ENCODE results near the gene FBN2. TPM values are rescaled to one million over a fixed set of nuclear protein-coding genes. Genes with fewer than 3 reads are reported as not detected.

FBN2 gene
- total and polyA plus RNA-seq, 2 experiments from 2014 or later = 15.2 to 63.2 TPM

DNA sequence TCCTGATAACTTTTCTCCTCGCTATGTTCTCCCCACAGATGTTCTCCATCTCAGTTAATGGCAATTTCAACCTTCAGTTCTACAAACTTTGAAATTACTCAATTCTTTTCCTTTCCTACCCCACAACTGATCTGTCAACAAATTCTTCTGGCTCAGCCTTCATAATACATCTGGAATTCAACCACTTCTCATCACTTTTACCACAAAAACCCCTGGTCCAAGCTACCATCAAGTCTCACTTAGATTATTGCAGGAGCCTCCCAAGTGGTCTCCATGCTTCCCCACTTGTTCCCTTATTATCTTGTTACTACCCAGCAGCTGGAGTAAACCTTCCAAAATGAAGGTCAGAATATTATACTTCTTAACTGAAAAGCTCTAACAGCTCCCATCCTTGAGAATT, 110.1 kb downstream of the FBN2 start:
- Histone ChIP-seq H3K9ac (no peak overlapping the region), H3K79me2 (ENCODE audit: insufficient read depth) (no peaks in the 10 kb centered on the region), H3K4me2 (ENCODE audit: unreplicated experiment) (no peak overlapping the region), H4K20me1 (ENCODE audit: insufficient read depth) (no peaks in the 10 kb centered on the region), H3K27me3 (replicated peaks; ENCODE audit: insufficient read depth) (no peaks in the 10 kb centered on the region), H3K27ac (no peak overlapping the region), H2AFZ (no peak overlapping the region), H3K4me1 (ENCODE audit: insufficient read depth) (no peaks in the 10 kb centered on the region), H3K4me3 (no peak overlapping the region), H3K9me2 (ENCODE audit: insufficient read depth) (no peaks in the 10 kb centered on the region), H3F3A (ENCODE audit: insufficient read depth) (no peaks in the 10 kb centered on the region), H3K36me3 (ENCODE audit: low read depth) (no peaks in the 10 kb centered on the region), H3K9me3 (ENCODE audit: low read depth) (no peaks in the 10 kb centered on the region)
- DNase-seq = no peak
- WGBS, 2 experiments (ENCODE audit: low coverage in 1 of 2, low lambda C conversion rate in 2 of 2, missing lambda C conversion rate in 2 of 2) = 27 to 30% methylated on average over 1 of the region's 1 CpG
- no peak for TF ChIP-seq EZH2 (IDR thresholded peaks at IDR 0.05; ENCODE audit: insufficient read depth, poor library complexity, severe bottlenecking)
- no peak for TF ChIP-seq EZH2phosphoT487 (IDR thresholded peaks at IDR 0.05; ENCODE audit: insufficient read depth, low read depth)
- in situ Hi-C loops (cut with MboI) = no loop called here

DNA sequence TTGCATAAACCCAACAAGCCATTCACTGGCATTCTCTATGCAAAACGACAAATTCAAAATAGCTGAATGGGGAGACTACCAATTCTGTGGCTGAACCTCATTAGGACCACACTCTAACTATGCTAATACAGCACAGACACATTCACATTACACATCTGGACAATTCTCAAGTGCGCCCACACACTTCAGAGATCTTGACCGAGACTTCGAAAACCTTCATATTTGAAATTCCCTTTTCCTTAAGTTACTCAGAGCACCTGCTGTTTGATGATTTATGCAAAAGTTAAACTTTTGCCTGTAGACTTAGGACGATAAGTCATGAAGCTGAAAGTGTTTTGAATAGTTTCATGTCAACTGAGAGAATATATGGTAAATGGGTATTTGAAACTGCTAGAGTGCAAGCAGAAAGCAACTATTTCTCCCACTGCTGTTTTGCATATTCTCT, 111.9 kb downstream of the FBN2 start:
- TF ChIP-seq EZH2 (IDR thresholded peaks at IDR 0.05; ENCODE audit: insufficient read depth, poor library complexity, severe bottlenecking) (no peak), EZH2phosphoT487 (IDR thresholded peaks at IDR 0.05; ENCODE audit: insufficient read depth, low read depth) (no peak)
- H3K27ac ChIP-seq = no peak overlapping the region
- WGBS, 2 experiments (ENCODE audit: low coverage in 1 of 2, low lambda C conversion rate in 2 of 2, missing lambda C conversion rate in 2 of 2) = 50 to 57% methylated on average over 5 of the region's 5 CpGs
- no peak for DNase-seq
- H3K36me3 ChIP-seq (ENCODE audit: low read depth) = no peaks in the 10 kb centered on the region
- no peaks in the 10 kb centered on the region for H3K9me2 ChIP-seq (ENCODE audit: insufficient read depth)
- no peaks in the 10 kb centered on the region for H4K20me1 ChIP-seq (ENCODE audit: insufficient read depth)
- H3K9ac ChIP-seq = no peak overlapping the region
- H3K79me2 ChIP-seq (ENCODE audit: insufficient read depth) = no peaks in the 10 kb centered on the region
- H3K4me1 ChIP-seq (ENCODE audit: insufficient read depth) = no peaks in the 10 kb centered on the region
- H3K27me3 ChIP-seq (replicated peaks; ENCODE audit: insufficient read depth) = no peaks in the 10 kb centered on the region
- in situ Hi-C loops (cut with MboI) = no loop called here
- H2AFZ ChIP-seq = no peak overlapping the region
- H3K4me2 ChIP-seq (ENCODE audit: unreplicated experiment) = no peak overlapping the region
- H3K9me3 ChIP-seq (ENCODE audit: low read depth) = no peaks in the 10 kb centered on the region
- H3K4me3 ChIP-seq = no peak overlapping the region
- no peaks in the 10 kb centered on the region for H3F3A ChIP-seq (ENCODE audit: insufficient read depth)

- Histone ChIP-seq H3K4me3 (no peak overlapping the region), H3K79me2 (ENCODE audit: insufficient read depth) (no peaks in the 10 kb centered on the region), H3K36me3 (ENCODE audit: low read depth) (no peaks in the 10 kb centered on the region), H3F3A (ENCODE audit: insufficient read depth) (no peaks in the 10 kb centered on the region), H3K4me2 (ENCODE audit: unreplicated experiment) (no peak overlapping the region), H3K27ac (no peak overlapping the region), H3K9me2 (ENCODE audit: insufficient read depth) (no peaks in the 10 kb centered on the region), H2AFZ (no peak overlapping the region), H3K9ac (no peak overlapping the region), H3K9me3 (ENCODE audit: low read depth) (no peaks in the 10 kb centered on the region), H3K27me3 (replicated peaks; ENCODE audit: insufficient read depth) (no peaks in the 10 kb centered on the region), H4K20me1 (ENCODE audit: insufficient read depth) (no peaks in the 10 kb centered on the region), H3K4me1 (ENCODE audit: insufficient read depth) (no peaks in the 10 kb centered on the region)
- DNase-seq = no peak
- in situ Hi-C loops (cut with MboI) = no loop called here
- no peak for TF ChIP-seq EZH2phosphoT487 (IDR thresholded peaks at IDR 0.05; ENCODE audit: insufficient read depth, low read depth)
- no peak for TF ChIP-seq EZH2 (IDR thresholded peaks at IDR 0.05; ENCODE audit: insufficient read depth, poor library complexity, severe bottlenecking)
Observed at GRCh38 chr5:128424646-128425045, 113.4 kb downstream of the FBN2 start.

GRCh38 chr5:128422612-128423011, 115.4 kb downstream of the FBN2 start:
- H3K9ac ChIP-seq = no peak overlapping the region
- H3F3A ChIP-seq (ENCODE audit: insufficient read depth) = no peaks in the 10 kb centered on the region
- H3K27me3 ChIP-seq (replicated peaks; ENCODE audit: insufficient read depth) = no peaks in the 10 kb centered on the region
- no peaks in the 10 kb centered on the region for H3K36me3 ChIP-seq (ENCODE audit: low read depth)
- H3K4me3 ChIP-seq = no peak overlapping the region
- H3K9me2 ChIP-seq (ENCODE audit: insufficient read depth) = no peaks in the 10 kb centered on the region
- H3K9me3 ChIP-seq (ENCODE audit: low read depth) = no peaks in the 10 kb centered on the region
- peaks cover 5% of the 10 kb centered on the region; the same call in 1 of the 2 replicates for H4K20me1 ChIP-seq (ENCODE audit: insufficient read depth)
- no peak for TF ChIP-seq EZH2 (IDR thresholded peaks at IDR 0.05; ENCODE audit: insufficient read depth, poor library complexity, severe bottlenecking)
- no peak for TF ChIP-seq EZH2phosphoT487 (IDR thresholded peaks at IDR 0.05; ENCODE audit: insufficient read depth, low read depth)
- H3K79me2 ChIP-seq (ENCODE audit: insufficient read depth) = no peaks in the 10 kb centered on the region
- DNase-seq = no peak
- in situ Hi-C loops (cut with MboI) = no loop called here
- no peak overlapping the region for H3K27ac ChIP-seq
- H2AFZ ChIP-seq = no peak overlapping the region
- no peaks in the 10 kb centered on the region for H3K4me1 ChIP-seq (ENCODE audit: insufficient read depth)
- H3K4me2 ChIP-seq (ENCODE audit: unreplicated experiment) = no peak overlapping the region

- Histone ChIP-seq H4K20me1 (ENCODE audit: insufficient read depth) (peaks cover 5% of the 10 kb centered on the region; the same call in 1 of the 2 replicates), H3K36me3 (ENCODE audit: low read depth) (no peaks in the 10 kb centered on the region), H3K4me3 (no peak overlapping the region), H3K79me2 (ENCODE audit: insufficient read depth) (no peaks in the 10 kb centered on the region), H3K9me3 (ENCODE audit: low read depth) (no peaks in the 10 kb centered on the region), H3K4me1 (ENCODE audit: insufficient read depth) (peaks cover 7% of the 10 kb centered on the region), H3K9me2 (ENCODE audit: insufficient read depth) (no peaks in the 10 kb centered on the region), H2AFZ (no peak overlapping the region), H3K27me3 (replicated peaks; ENCODE audit: insufficient read depth) (no peaks in the 10 kb centered on the region), H3K4me2 (ENCODE audit: unreplicated experiment) (no peak overlapping the region), H3K27ac (no peak overlapping the region), H3F3A (ENCODE audit: insufficient read depth) (no peaks in the 10 kb centered on the region), H3K9ac (no peak overlapping the region)
- no peak for DNase-seq
- in situ Hi-C loops (cut with MboI) = no loop called here
- TF ChIP-seq EZH2 (IDR thresholded peaks at IDR 0.05; ENCODE audit: insufficient read depth, poor library complexity, severe bottlenecking) (no peak), EZH2phosphoT487 (IDR thresholded peaks at IDR 0.05; ENCODE audit: insufficient read depth, low read depth) (no peak)
Observed at GRCh38 chr5:128414469-128414868, 123.6 kb downstream of the FBN2 start.
